GM13977 (cell line): Measurements from ENCODE around the gene LAMA4.

Experiments used
- DNase-seq: peaks from one replicate; pipeline ENCODE4 v3.0.0; 2012; ENCODE audit warnings: low spot score
- CTCF ChIP-seq: IDR thresholded peaks from 2 replicates; pipeline ENCODE4 v1.5.1; 2012; ENCODE audit warnings: mild to moderate bottlenecking, control low read depth; ENCODE audit not compliant: insufficient read depth; ENCODE audit errors: extremely low read depth, missing control alignments
- in situ Hi-C: fragments of 300-500 bp; cut with MboI; formaldehyde crosslinking; loops from one replicate; pipeline ENCODE4 v1.12.0; 2022; ENCODE audit warnings: low sequenced_read_pairs, low pct_unique_long_range_greater_than_20kb, mixed read lengths, inconsistent platforms; ENCODE audit not compliant: unreplicated experiment

The LAMA4 gene

GRCh38 chr6:112233847-112234246 is 20.5 kb downstream of the LAMA4 start:
- no peak for DNase-seq
- no peak for TF ChIP-seq CTCF
- in situ Hi-C loops = no loop called here

GRCh38 chr6:112232845-112233256 is 21.5 kb downstream of the LAMA4 start:
- no peak for DNase-seq
- in situ Hi-C loops = no loop called here
- no peak for TF ChIP-seq CTCF

- in situ Hi-C loops = no loop called here
- TF ChIP-seq CTCF = no peak
- no peak for DNase-seq
Measured at GRCh38 chr6:112231594-112232060, 22.7 kb downstream of the LAMA4 start.

GRCh38 chr6:112231164-112231563 is 23.2 kb downstream of the LAMA4 start:
- DNase-seq = no peak
- no peak for TF ChIP-seq CTCF
- in situ Hi-C loops = no loop called here

GRCh38 chr6:112228480-112229332 is 25.7 kb downstream of the LAMA4 start:
- no peak for TF ChIP-seq CTCF
- no peak for DNase-seq
- in situ Hi-C loops = no loop called here

- in situ Hi-C loops = no loop called here
- no peak for TF ChIP-seq CTCF
- no peak for DNase-seq
Measured at GRCh38 chr6:112227992-112228391, 26.4 kb downstream of the LAMA4 start.

- no peak for TF ChIP-seq CTCF
- in situ Hi-C loops = no loop called here
- DNase-seq = no peak
Measured at GRCh38 chr6:112227411-112227810, 27.0 kb downstream of the LAMA4 start.
